Activated CD8-positive, alpha-beta memory T cell treated with anti-CD3 and anti-CD28 coated beads for 1 hour (primary cell): Measurements from ENCODE around the gene PRRX2.

Source experiments
- DNase-seq, 2 donors: peaks; one replicate each; pipeline ENCODE4 v3.0.0-alpha.2; 2020; ENCODE audit warnings: low read depth in 1 of 2; ENCODE audit errors: extremely low read depth in 1 of 2

The PRRX2 gene

GRCh38 chr9:129702589-129703520 lies 37.4 kb downstream of the PRRX2 start:
- no peak for DNase-seq

GRCh38 chr9:129703667-129704355 lies 38.4 kb downstream of the PRRX2 start:
- DNase-seq = no peak

GRCh38 chr9:129704807-129705206 lies 39.4 kb downstream of the PRRX2 start:
- no peak for DNase-seq

- DNase-seq = no peak
Measured at GRCh38 chr9:129708793-129709192, 43.3 kb downstream of the PRRX2 start.

GRCh38 chr9:129709438-129710168 lies 44.2 kb downstream of the PRRX2 start:
- DNase-seq = no peak

- no peak for DNase-seq
Measured at GRCh38 chr9:129710169-129710453, 44.7 kb downstream of the PRRX2 start.

GRCh38 chr9:129712634-129713401 lies 47.4 kb downstream of the PRRX2 start:
- DNase-seq = no peak

- DNase-seq = no peak
Measured at GRCh38 chr9:129713402-129713679, 47.9 kb downstream of the PRRX2 start.

GRCh38 chr9:129714511-129715061 lies 49.1 kb downstream of the PRRX2 start:
- DNase-seq = no peak

- DNase-seq = no peak
Measured at GRCh38 chr9:129716091-129716490, 50.6 kb downstream of the PRRX2 start.

- no peak for DNase-seq
Measured at GRCh38 chr9:129717991-129718390, 52.5 kb downstream of the PRRX2 start.

GRCh38 chr9:129718647-129719046 lies 53.2 kb downstream of the PRRX2 start:
- no peak for DNase-seq

GRCh38 chr9:129719135-129719534 lies 53.7 kb downstream of the PRRX2 start:
- DNase-seq = no peak

- DNase-seq = no peak
Measured at GRCh38 chr9:129720181-129720864, 54.9 kb downstream of the PRRX2 start.

GRCh38 chr9:129720865-129721545 lies 55.6 kb downstream of the PRRX2 start:
- DNase-seq = no peak

GRCh38 chr9:129722913-129723312 lies 57.5 kb downstream of the PRRX2 start:
- DNase-seq = no peak

GRCh38 chr9:129724456-129725190 lies 59.2 kb downstream of the PRRX2 start:
- no peak for DNase-seq

GRCh38 chr9:129725795-129726251 lies 60.4 kb downstream of the PRRX2 start:
- DNase-seq = no peak
